HL-60/S4 (cell line): ENCODE results near the gene PTPN12.
"Not testable (repeated sequence)": the region's sequence is repeated elsewhere in the genome, so short reads cannot be mapped to it uniquely, and the experiment has no call there.

Experiments used
- in situ Hi-C: fragments of 300-500 bp; cut with MboI; formaldehyde crosslinking; loops from 2 replicates; pipeline ENCODE4 v1.14.3; 2022; ENCODE audit warnings: low sequenced_read_pairs

The PTPN12 gene

DNA sequence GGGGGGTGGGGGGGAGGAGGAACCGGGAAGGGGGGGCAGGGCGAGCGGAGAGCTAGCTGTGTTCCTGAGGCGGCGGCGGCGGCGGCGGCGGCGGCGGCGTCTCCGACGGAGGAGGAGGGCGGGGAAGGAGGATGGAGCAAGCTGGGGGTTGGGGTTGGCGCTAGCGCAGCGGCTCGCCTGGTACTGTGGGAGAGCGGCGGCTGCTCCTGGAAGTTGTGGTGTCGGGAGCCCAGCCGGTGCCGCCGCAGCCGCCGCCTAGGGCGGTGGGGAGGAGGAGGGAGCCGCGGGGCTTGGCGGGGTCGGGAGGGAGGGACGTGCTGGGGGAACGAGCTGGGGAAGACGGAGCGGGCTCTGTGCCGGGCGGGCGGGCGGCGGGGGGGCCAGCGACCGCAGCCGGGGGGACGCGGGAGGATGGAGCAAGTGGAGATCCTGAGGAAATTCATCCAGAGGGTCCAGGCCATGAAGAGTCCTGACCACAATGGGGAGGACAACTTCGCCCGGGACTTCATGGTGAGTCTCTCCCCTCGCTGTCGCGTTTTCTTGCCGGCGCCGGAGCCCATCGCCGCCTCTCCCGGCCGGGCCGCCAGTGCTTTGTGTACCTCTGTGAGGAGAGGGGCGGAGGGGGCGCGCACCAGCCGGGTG, at the start of gene PTPN12:
TSS of gene PTPN12 (plus strand) at position 160 of the 642 bp plus-strand sequence. CDS start at position 412, 252 bp downstream.
- in situ Hi-C loops: no loop called here

DNA sequence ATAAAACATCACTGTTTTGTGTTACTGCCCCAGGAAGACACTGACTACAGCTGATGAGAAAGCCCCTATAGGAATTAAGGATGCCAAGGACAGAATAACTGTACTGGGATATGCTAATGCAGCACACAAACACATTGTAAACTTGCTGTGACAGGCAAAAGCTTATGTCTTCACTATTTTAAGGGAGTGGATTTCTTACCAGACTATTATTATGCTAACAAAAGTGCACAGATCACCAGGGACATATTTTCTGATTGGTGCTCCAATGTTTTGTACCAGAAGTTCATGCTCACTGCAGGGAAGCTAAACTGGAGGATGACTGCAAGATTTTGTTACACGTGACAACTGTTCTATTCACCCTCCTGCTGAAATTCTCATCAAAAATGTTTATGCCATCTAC, 48.1 kb upstream of the PTPN12 start:
- in situ Hi-C loops: no loop called here

DNA sequence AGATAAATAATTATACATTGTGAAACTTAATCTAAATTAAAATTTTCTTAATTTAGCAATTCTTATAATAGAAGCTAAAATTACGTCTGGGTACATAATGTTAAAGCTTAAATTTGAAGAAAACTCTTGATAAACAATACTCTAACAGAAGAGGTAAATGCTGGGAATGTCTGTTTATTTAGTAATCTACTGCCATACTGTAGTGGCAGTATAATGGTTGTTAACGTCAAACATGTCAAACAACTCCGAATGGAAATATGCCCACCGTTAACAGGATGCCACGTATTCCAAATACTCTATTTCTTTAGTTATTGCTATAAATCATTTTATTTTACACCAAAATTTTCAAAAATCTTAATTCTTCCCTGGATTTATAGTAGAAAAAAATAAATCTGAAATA, 40.0 kb upstream of the PTPN12 start:
- in situ Hi-C loops: no loop called here

- in situ Hi-C loops: no loop called here
Measured at GRCh38 chr7:77498659-77499379, 38.3 kb upstream of the PTPN12 start.

GRCh38 chr7:77501192-77501515, 35.9 kb upstream of the PTPN12 start:
- in situ Hi-C loops: no loop called here

DNA sequence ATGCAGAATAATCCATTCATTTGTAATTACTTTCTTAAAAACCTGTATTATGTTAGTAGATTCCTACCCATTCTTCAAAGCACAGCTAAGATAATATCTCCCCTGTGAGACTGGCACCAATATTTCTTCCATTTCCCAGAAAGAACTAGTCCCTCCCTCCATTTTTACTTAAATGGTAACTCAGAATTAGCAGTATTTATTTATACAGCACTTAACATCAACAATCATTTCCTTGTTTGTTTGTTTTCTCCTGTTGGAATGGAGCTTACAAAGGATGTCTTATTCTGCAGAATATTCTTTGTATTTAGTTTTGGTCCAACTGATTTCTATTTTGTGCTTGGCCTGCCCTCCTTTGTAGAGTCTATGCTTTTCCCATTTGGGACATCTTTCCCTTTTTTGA, 32.1 kb upstream of the PTPN12 start:
- in situ Hi-C loops: no loop called here

GRCh38 chr7:77506899-77507298, 30.2 kb upstream of the PTPN12 start:
- in situ Hi-C loops: no loop called here

DNA sequence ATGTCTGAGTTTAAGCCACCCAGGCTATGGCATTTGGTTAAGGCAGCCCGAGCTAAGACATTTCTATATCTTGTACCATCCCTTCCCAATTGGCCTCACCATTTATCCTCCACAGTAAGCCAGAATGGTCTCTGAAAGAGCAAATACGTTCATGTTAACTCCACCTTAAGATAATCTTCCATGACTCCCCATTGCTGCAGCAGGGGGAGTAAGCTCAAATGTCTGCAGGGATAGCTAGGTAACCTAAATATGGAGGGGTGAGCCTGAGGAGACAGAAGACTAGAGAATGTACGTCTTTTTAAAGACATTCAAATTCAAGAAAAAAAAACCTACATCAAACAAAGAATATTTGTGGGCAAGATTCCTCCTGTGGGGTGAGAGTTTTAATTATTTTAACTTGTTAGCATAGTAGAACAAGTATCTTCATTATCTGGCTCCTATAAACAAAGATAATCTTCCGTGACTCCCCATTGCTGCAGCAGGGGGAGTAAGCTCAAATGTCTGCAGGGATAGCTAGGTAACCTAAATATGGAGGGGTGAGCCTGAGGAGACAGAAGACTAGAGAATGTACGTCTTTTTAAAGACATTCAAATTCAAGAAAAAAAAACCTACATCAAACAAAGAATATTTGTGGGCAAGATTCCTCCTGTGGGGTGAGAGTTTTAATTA, 24.0 kb upstream of the PTPN12 start:
- in situ Hi-C loops: not testable (repeated sequence)

DNA sequence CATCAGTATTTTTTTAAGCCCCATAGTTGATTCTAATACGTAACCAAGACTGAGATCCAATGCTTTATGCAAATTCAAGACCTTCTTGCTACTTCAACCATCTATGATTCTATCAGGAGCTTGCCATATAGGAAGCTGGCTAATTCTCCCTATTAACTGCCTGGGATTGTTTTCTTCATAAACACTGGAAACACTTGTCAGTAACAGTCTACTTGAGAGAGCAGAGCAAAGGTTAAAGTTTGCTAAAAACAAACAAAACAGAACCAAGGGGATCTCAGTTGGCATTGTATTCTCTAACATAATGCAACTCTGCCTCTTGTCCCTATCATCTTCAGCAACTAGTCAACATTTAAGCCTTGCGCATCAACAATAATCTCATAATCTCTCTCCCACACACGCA, 21.0 kb upstream of the PTPN12 start:
- in situ Hi-C loops: no loop called here

GRCh38 chr7:77520261-77520660, 16.8 kb upstream of the PTPN12 start:
- in situ Hi-C loops: no loop called here

DNA sequence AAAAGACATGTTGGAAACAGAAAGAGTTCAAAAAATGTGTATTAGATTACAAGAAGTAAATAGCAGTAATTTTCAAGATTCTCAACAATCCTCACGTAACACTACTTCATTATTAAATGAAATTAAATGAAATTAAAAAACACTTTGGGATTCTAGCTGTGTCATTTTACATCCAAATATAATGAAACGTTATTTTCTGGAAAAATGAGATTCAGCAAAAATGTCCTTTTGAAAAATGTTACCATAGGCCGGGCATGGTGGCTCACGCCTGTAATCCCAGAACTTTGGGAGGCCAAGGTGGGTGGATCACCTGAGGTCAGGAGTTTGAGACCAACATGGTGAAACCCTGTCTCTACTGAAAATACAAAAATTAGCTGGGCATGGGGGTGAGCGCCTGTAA, 15.6 kb upstream of the PTPN12 start:
- in situ Hi-C loops: not testable (repeated sequence)

GRCh38 chr7:77524731-77525130, 12.4 kb upstream of the PTPN12 start:
- in situ Hi-C loops: no loop called here

GRCh38 chr7:77525231-77525630, 11.9 kb upstream of the PTPN12 start:
- in situ Hi-C loops: no loop called here

DNA sequence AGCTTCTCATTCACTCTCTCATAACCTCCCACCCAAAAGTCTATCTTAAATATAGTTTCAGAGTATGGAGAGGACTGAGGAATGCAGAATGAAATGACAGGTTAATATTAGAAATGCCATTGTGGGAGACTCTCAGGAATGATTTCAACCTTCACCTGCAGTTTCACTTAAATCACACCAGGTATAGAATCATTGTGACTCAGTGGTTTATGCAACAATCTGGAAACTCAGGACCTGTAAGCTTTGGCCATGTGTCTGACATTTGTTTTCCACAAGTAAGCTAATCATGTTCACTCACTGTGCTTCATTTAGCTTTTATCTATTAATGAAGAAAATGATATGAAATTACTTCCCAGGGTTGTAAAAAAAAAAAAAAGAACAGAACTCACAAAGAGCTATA, 8.7 kb upstream of the PTPN12 start:
- in situ Hi-C loops: no loop called here

DNA sequence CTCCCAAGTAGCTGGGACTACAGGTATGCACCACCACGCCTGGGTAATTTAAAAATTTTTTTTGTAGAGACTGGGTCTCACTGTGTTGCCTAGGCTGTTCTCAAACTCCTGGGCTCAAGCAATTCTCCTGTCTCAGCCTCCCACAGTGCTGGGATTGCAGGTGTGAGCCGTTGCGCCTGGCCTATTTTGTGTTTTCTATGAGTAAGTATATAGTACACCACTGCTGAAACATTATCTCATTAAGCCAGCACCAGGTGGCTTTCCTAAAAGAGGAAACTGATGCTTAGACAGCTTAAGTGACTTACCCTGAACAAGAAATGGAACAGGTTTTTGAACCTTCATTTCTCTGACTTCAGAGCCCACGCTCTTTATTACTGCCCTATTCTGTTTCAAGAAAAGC, 7.8 kb upstream of the PTPN12 start:
- in situ Hi-C loops: no loop called here

GRCh38 chr7:77531038-77531437, 6.1 kb upstream of the PTPN12 start:
- in situ Hi-C loops: no loop called here

GRCh38 chr7:77532247-77532646, 4.8 kb upstream of the PTPN12 start:
- in situ Hi-C loops: no loop called here

DNA sequence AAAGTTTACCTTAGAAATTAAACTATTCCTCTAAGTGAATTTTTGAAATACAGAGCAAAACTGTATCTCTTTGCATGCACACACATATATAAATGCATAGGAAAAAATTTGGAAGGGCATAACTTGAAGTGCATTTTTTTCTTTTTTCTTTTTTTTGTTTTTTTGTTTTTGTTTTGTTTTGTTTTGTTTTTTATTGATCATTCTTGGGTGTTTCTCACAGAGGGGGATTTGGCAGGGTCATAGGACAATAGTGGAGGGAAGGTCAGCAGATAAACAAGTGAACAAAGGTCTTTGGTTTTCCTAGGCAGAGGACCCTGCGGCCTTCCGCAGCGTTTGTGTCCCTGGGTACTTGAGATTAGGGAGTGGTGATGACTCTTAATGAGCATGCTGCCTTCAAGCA, 4.4 kb upstream of the PTPN12 start:
- in situ Hi-C loops: not testable (repeated sequence)

DNA sequence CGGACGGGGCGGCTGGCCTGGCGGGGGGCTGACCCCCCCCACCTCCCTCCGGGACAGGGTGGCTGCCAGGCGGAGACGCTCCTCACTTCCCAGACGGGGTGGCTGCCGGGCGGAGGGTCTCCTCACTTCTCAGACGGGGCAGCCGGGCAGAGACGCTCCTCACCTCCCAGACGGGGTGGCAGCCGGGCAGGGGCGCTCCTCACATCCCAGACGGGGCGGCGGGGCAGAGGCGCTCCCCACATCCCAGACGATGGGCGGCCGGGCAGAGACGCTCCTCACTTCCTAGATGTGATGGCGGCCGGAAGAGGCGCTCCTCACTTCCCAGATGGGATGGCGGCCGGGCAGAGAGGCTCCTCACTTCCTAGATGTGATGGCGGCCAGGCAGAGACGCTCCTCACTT, 3.0 kb upstream of the PTPN12 start:
- in situ Hi-C loops: not testable (repeated sequence)

DNA sequence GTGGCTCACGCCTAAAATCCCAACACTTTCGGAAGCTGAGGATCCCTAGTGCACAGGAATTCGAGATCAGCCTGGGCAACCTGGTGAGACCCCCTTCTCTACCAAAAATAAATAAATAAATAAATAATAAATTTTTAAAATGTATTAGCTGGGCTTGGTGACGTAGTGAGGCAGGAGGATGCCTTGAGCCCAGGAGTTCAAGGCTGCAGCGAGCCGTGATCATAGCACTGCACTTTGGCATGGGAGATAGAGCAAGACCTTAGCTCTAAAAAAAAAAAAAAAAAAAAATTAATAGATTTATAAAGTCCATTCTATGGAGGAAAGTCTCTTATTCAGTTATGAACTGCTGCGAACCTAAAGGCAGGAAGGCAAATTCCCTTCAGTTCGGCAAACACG, 1.1 kb upstream of the PTPN12 start:
- in situ Hi-C loops: no loop called here

DNA sequence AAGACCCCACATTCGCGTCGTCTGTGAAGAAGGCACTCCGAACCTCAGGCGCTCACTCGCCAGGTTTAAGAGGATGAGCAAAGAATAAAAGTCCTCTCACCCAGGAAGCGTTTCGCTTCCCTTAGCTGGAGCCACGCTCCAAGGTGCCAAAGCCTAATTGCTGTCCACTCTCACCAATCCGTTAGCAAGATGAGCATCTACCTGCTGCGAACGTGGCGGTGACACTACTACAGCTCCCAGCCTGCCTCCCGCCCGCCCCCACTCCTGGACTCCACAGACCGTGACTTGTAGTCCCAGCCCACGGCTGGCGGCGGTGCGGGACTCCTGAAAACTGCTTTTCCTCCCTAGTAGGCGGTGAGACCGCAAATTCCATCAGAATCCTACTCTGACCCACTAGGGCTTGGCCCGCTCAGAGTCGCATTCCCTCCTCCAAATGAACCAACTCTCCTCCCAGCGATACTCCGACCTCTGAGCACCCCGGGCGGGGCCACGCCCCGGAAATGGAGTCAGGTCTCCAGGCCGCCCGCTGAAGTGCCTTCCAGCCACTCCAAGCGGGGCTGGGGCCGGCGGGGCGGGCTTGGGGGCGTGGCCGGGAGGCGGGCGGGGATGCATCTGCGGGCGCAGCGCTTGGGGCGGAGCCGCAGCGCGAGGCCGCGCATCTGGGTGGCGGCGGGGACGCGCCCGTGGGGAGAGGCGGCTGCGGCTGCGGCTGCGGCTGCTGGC, 521 bp upstream of the PTPN12 start:
- in situ Hi-C loops: no loop called here
